H9 (cell line): ENCODE results near the gene DIO1. TPM values are rescaled to one million over a fixed set of nuclear protein-coding genes. Genes with fewer than 3 reads are reported as not detected.

Experiments used
- DNase-seq: peaks from one replicate; pipeline ENCODE4 v3.0.0-alpha.2; 2017
- H2AFZ ChIP-seq: one replicate; pipeline ENCODE4 v1.6.1; 2013; ENCODE audit warnings: mild to moderate bottlenecking, low read length, control low read depth, moderate library complexity
- H2AK5ac ChIP-seq: 2 replicates; pipeline ENCODE4 v1.6.1; 2013; ENCODE audit warnings: low read length, control low read depth, mixed read lengths; ENCODE audit not compliant: insufficient read length
- H2BK120ac ChIP-seq: one replicate; pipeline ENCODE4 v1.6.1; 2013; ENCODE audit warnings: low read depth, mild to moderate bottlenecking, low read length, control low read depth, inconsistent platforms; ENCODE audit not compliant: poor library complexity, severe bottlenecking
- H2BK12ac ChIP-seq: 2 replicates; pipeline ENCODE4 v1.6.1; 2013; ENCODE audit warnings: low read length, control low read depth, mixed read lengths, low read depth; ENCODE audit not compliant: insufficient read length
- H2BK15ac ChIP-seq: 2 replicates; pipeline ENCODE4 v1.6.1; 2013; ENCODE audit warnings: low read depth, low read length, control low read depth
- H2BK20ac ChIP-seq: one replicate; pipeline ENCODE4 v1.6.1; 2013; ENCODE audit warnings: low read depth, mild to moderate bottlenecking, low read length, control low read depth, inconsistent platforms; ENCODE audit not compliant: poor library complexity, severe bottlenecking
- H2BK5ac ChIP-seq: 2 replicates; pipeline ENCODE4 v1.6.1; 2013; ENCODE audit warnings: low read length, control low read depth, mixed read lengths; ENCODE audit not compliant: insufficient read length
- H3K14ac ChIP-seq: 2 replicates; pipeline ENCODE4 v1.6.1; 2013; ENCODE audit warnings: low read length, control low read depth; ENCODE audit not compliant: insufficient read depth
- H3K18ac ChIP-seq: 2 replicates; pipeline ENCODE4 v1.6.1; 2013; ENCODE audit warnings: low read depth, mild to moderate bottlenecking, mixed read lengths, low read length, control low read depth; ENCODE audit not compliant: insufficient read length
- H3K23ac ChIP-seq: 2 replicates; pipeline ENCODE4 v1.6.1; 2013; ENCODE audit warnings: low read length, control low read depth, mixed read lengths, low read depth; ENCODE audit not compliant: insufficient read length
- H3K23me2 ChIP-seq: 2 replicates; pipeline ENCODE4 v1.6.1; 2013; ENCODE audit warnings: low read depth, mild to moderate bottlenecking, mixed read lengths, low read length, control low read depth; ENCODE audit not compliant: insufficient read length, poor library complexity, severe bottlenecking
- H3K27ac ChIP-seq: 2 replicates; pipeline ENCODE4 v1.5.1; 2013; ENCODE audit warnings: low read length, control low read depth, mixed read lengths, low read depth; ENCODE audit not compliant: insufficient read length
- H3K27me3 ChIP-seq: 2 replicates; pipeline ENCODE4 v1.6.1; 2013; ENCODE audit warnings: low read length, control low read depth, inconsistent platforms; ENCODE audit not compliant: insufficient read depth
- H3K4ac ChIP-seq: 2 replicates; pipeline ENCODE4 v1.6.1; 2013; ENCODE audit warnings: low read depth, mild to moderate bottlenecking, control low read depth, inconsistent platforms, low read length, moderate library complexity
- H3K4me1 ChIP-seq: 2 replicates; pipeline ENCODE4 v1.6.1; 2013; ENCODE audit warnings: low read length, control low read depth, inconsistent platforms; ENCODE audit not compliant: insufficient read depth
- H3K4me2 ChIP-seq: 2 replicates; pipeline ENCODE4 v1.6.1; 2013; ENCODE audit warnings: low read length, control low read depth, mixed read lengths; ENCODE audit not compliant: insufficient read length, insufficient read depth
- H3K56ac ChIP-seq: 2 replicates; pipeline ENCODE4 v1.6.1; 2013; ENCODE audit warnings: low read depth, mild to moderate bottlenecking, mixed read lengths, low read length, control low read depth; ENCODE audit not compliant: insufficient read length
- H3K79me1 ChIP-seq: 2 replicates; pipeline ENCODE4 v1.6.1; 2013; ENCODE audit warnings: low read depth, mild to moderate bottlenecking, moderate library complexity, low read length, control low read depth, inconsistent platforms; ENCODE audit not compliant: insufficient read depth, poor library complexity, severe bottlenecking
- H3K79me2 ChIP-seq: 2 replicates; pipeline ENCODE4 v1.6.1; 2013; ENCODE audit warnings: low read length, control low read depth, inconsistent platforms; ENCODE audit not compliant: insufficient read depth
- H3K9ac ChIP-seq: 2 replicates; pipeline ENCODE4 v1.6.1; 2013; ENCODE audit warnings: low read length, control low read depth, mixed read lengths; ENCODE audit not compliant: insufficient read length; ENCODE audit errors: extremely low read depth
- H3K9me3 ChIP-seq: one replicate; pipeline ENCODE4 v1.6.1; 2013; ENCODE audit warnings: low read depth, low read length, inconsistent platforms; ENCODE audit not compliant: control insufficient read depth
- H3T11ph ChIP-seq: one replicate; pipeline ENCODE4 v1.6.1; 2013; ENCODE audit warnings: mild to moderate bottlenecking, low read length, control low read depth, inconsistent platforms
- H4K20me1 ChIP-seq: one replicate; pipeline ENCODE4 v1.6.1; 2013; ENCODE audit not compliant: control insufficient read depth, insufficient read length, insufficient read depth
- H4K5ac ChIP-seq: 2 replicates; pipeline ENCODE4 v1.6.1; 2013; ENCODE audit warnings: low read depth, mild to moderate bottlenecking, mixed read lengths, low read length, control low read depth; ENCODE audit not compliant: insufficient read length
- H4K8ac ChIP-seq: replicated peaks from 2 replicates; pipeline ENCODE4 v1.6.1; 2013; ENCODE audit warnings: low read length, control low read depth, mixed read lengths, low read depth; ENCODE audit not compliant: insufficient read length
- H4K91ac ChIP-seq: 2 replicates; pipeline ENCODE4 v1.6.1; 2013; ENCODE audit warnings: low read depth, mild to moderate bottlenecking, moderate library complexity, mixed read lengths, low read length, control low read depth; ENCODE audit not compliant: insufficient read length
- H3K27ac Mint-ChIP-seq, 3 experiments: 2 replicates in 2 of 3; 3 replicates in 1 of 3; pipeline ENCODE4 v1.8.0; 2020 to 2021; ENCODE audit warnings: mixed read lengths in 3 of 3, mild to moderate bottlenecking in 1 of 3, moderate library complexity in 1 of 3
- H3K27me3 Mint-ChIP-seq: 2 replicates; pipeline ENCODE4 v1.8.0; 2021; ENCODE audit warnings: low read depth, mild to moderate bottlenecking, moderate library complexity, mixed read lengths
- H3K36me3 Mint-ChIP-seq, 3 experiments: 2 replicates in 2 of 3; 3 replicates in 1 of 3; pipeline ENCODE4 v1.8.0; 2020 to 2021; ENCODE audit warnings: low read depth in 3 of 3, mixed read lengths in 3 of 3; ENCODE audit not compliant: insufficient read depth in 1 of 3
- H3K4me1 Mint-ChIP-seq, 2 experiments: 2 replicates each; pipeline ENCODE4 v1.8.0; 2020; ENCODE audit warnings: mixed read lengths in 2 of 2
- H3K4me3 Mint-ChIP-seq, 2 experiments: 2 replicates in 1 of 2; 3 replicates in 1 of 2; pipeline ENCODE4 v1.8.0; 2020 to 2021; ENCODE audit warnings: mild to moderate bottlenecking in 2 of 2, mixed read lengths in 2 of 2, moderate library complexity in 1 of 2
- H3K9me3 Mint-ChIP-seq, 2 experiments: 2 replicates in 1 of 2; 3 replicates in 1 of 2; pipeline ENCODE4 v1.8.0; 2020; ENCODE audit warnings: mild to moderate bottlenecking in 2 of 2, mixed read lengths in 2 of 2, moderate library complexity in 1 of 2
- CTCF ChIP-seq: fragments of 200-600 bp; sonication (generic); conservative IDR thresholded peaks from 3 replicates; pipeline ENCODE4 v1.8.0; 2021; ENCODE audit warnings: antibody characterized with exemption, mild to moderate bottlenecking
- WGBS: extraction: QIAGEN DNeasy Blood & Tissue Kit; methylation state at CpG from one replicate; pipeline ENCODE4 v1.1.7; 2013; ENCODE audit warnings: missing lambda C conversion rate, low lambda C conversion rate, mixed read lengths; ENCODE audit not compliant: insufficient read length; ENCODE audit errors: extremely low coverage; 5-methylcytosine and 5-hydroxymethylcytosine counted together
- total RNA-seq: library from RNA; stranded (reverse); gene quantifications from 2 replicates; pipeline ENCODE4 v1.2.1, GENCODE V29; 2021

The DIO1 gene
- total RNA-seq, 1 experiment from 2014 or later, result not detected

- Histone ChIP-seq H2AK5ac (no peak overlapping the region), H3K9me3 (no peaks in the 10 kb centered on the region)
- WGBS, result no CpG with 5 or more reads among the region's 4 CpGs
Observed at GRCh38 chr1:53911442-53911841, 17.5 kb downstream of the DIO1 start.

More at GRCh38 chr1:53911442-53911841, 17.5 kb downstream of the DIO1 start:
- Histone ChIP-seq H3K4ac (no peak overlapping the region), H4K8ac (no peak overlapping the region), H3K23ac (no peak overlapping the region), H3K4me1 (peaks cover 14% of the 10 kb centered on the region; the same call in 1 of the 2 replicates), H3K4me2 (no peak overlapping the region), H3T11ph (no peak overlapping the region), H4K20me1 (no peaks in the 10 kb centered on the region), H2BK12ac (no peak overlapping the region), H3K56ac (no peak overlapping the region), H2BK15ac (no peak overlapping the region), H3K18ac (no peak overlapping the region), H4K91ac (no peak overlapping the region), H3K27me3 (no peaks in the 10 kb centered on the region), H2AFZ (no peak overlapping the region), H2BK20ac (no peak overlapping the region), H3K14ac (no peak overlapping the region), H2BK120ac (no peak overlapping the region), H3K9ac (no peak overlapping the region), H4K5ac (no peak overlapping the region), H3K23me2 (no peaks in the 10 kb centered on the region), H2BK5ac (no peak overlapping the region), H3K79me1 (no peaks in the 10 kb centered on the region), H3K79me2 (no peaks in the 10 kb centered on the region), H3K27ac (no peak overlapping the region)
- H3K4me1 Mint-ChIP-seq, result peaks cover 24 to 31% of the 10 kb centered on the region in 2 experiments
- no peak for TF ChIP-seq CTCF
- H3K27me3 Mint-ChIP-seq, result no peaks in the 10 kb centered on the region; the same call in 1 of the 2 replicates
- no peak overlapping the region for H3K4me3 Mint-ChIP-seq
- peaks cover 0 to 5% (median 3%) of the 10 kb centered on the region in 3 experiments; a peak in 2 of 7 replicates for H3K36me3 Mint-ChIP-seq
- no peaks in the 10 kb centered on the region for H3K9me3 Mint-ChIP-seq
- H3K27ac Mint-ChIP-seq, result no peak overlapping the region
- DNase-seq, result no peak
